Activated naive CD8-positive, alpha-beta T cell treated with anti-CD3 and anti-CD28 coated beads for 36 hours (primary cell): ENCODE data around the gene SMARCC1. TPM values are rescaled to one million over a fixed set of nuclear protein-coding genes. Genes with fewer than 3 reads are reported as not detected.

Source experiments
- DNase-seq: peaks from one replicate; pipeline ENCODE4 v3.0.0; 2021
- H3K27ac Mint-ChIP-seq: one replicate; pipeline ENCODE4 v1.8.0; 2022; ENCODE audit warnings: mild to moderate bottlenecking, moderate library complexity, mixed read lengths
- H3K27me3 Mint-ChIP-seq: one replicate; pipeline ENCODE4 v1.8.0; 2022; ENCODE audit warnings: mild to moderate bottlenecking, mixed read lengths
- H3K36me3 Mint-ChIP-seq: one replicate; pipeline ENCODE4 v1.8.0; 2021; ENCODE audit warnings: mild to moderate bottlenecking, mixed read lengths
- H3K4me1 Mint-ChIP-seq: one replicate; pipeline ENCODE4 v1.8.0; 2021; ENCODE audit warnings: mixed read lengths
- H3K4me3 Mint-ChIP-seq: one replicate; pipeline ENCODE4 v1.8.0; 2022; ENCODE audit warnings: mild to moderate bottlenecking, moderate library complexity, mixed read lengths
- H3K9me3 Mint-ChIP-seq: one replicate; pipeline ENCODE4 v1.8.0; 2022; ENCODE audit warnings: mixed read lengths
- total RNA-seq, 2 experiments: library from RNA; stranded (reverse); gene quantifications; one replicate each; pipeline ENCODE4 v1.2.3, GENCODE V29; 2021

The SMARCC1 gene
- total RNA-seq, 2 experiments from 2014 or later = 115 to 117 TPM

DNA sequence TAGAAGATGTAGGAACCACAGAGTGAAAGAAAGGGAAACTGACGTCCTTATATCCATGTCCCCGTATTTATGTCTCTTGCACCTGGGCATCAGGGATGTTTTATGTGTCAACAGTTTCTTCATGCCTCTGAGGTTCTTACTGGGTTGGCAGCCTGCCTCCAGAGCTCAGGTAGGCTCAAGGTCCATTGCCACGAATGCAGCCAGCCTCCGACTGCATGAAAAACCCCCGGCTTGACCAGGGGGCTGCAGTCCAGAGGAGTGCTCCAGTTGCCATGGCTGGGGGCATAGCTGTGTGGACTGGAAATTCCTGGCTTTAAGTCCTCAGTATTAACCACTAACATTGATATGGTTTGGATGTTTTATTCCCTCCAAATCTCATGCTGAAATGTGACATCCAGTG is 200.3 kb downstream of the SMARCC1 start:
- no peak overlapping the region for H3K4me3 Mint-ChIP-seq
- H3K36me3 Mint-ChIP-seq = peaks cover 9% of the 10 kb centered on the region
- no peak overlapping the region for H3K27ac Mint-ChIP-seq
- DNase-seq = no peak
- H3K9me3 Mint-ChIP-seq = no peaks in the 10 kb centered on the region
- peaks cover 27% of the 10 kb centered on the region for H3K27me3 Mint-ChIP-seq
- no peaks in the 10 kb centered on the region for H3K4me1 Mint-ChIP-seq

DNA sequence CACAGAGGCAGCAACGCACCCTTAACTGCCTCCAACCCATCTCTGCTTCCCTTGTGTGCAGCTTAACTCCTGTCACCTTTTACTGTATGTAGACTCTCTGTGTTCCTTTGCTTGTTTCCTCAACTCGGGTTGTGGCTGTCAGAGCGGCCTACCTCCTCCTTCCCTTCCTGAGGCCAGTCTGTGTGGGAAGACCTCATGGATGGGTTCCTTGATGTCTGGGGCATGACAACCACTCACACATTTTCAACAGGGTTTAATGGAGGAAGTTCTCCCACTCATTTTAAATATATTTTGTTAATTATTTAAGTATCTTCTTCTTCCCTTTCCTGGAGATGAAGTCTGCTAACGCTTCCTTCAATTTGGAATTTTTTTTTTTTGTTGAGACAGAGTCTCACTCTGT is 201.2 kb downstream of the SMARCC1 start:
- no peak overlapping the region for H3K27ac Mint-ChIP-seq
- H3K4me3 Mint-ChIP-seq = no peak overlapping the region
- no peak for DNase-seq
- H3K4me1 Mint-ChIP-seq = no peaks in the 10 kb centered on the region
- peaks cover 4% of the 10 kb centered on the region for H3K36me3 Mint-ChIP-seq
- no peaks in the 10 kb centered on the region for H3K9me3 Mint-ChIP-seq
- peaks cover 31% of the 10 kb centered on the region for H3K27me3 Mint-ChIP-seq

GRCh38 chr3:47579875-47580274 is 201.8 kb downstream of the SMARCC1 start:
- peaks cover 35% of the 10 kb centered on the region for H3K27me3 Mint-ChIP-seq
- H3K4me3 Mint-ChIP-seq = no peak overlapping the region
- no peaks in the 10 kb centered on the region for H3K4me1 Mint-ChIP-seq
- H3K27ac Mint-ChIP-seq = no peak overlapping the region
- H3K36me3 Mint-ChIP-seq = no peaks in the 10 kb centered on the region
- H3K9me3 Mint-ChIP-seq = no peaks in the 10 kb centered on the region
- DNase-seq = no peak

- Mint-ChIP-seq H3K4me1 (no peaks in the 10 kb centered on the region), H3K9me3 (no peaks in the 10 kb centered on the region), H3K27me3 (peaks cover 39% of the 10 kb centered on the region), H3K4me3 (peak within 1 kb of the TSS; percentile 59), H3K27ac (no peak within 1 kb of the TSS), H3K36me3 (no peaks in the 10 kb centered on the region)
- DNase-seq = peak; percentile 39
Measured at GRCh38 chr3:47578691-47579632, 202.7 kb downstream of the SMARCC1 start, which contains the start of gene CSPG5. Gene CSPG5 (minus strand): TSS chr3:47578865. CDS start chr3:47578693, 172 bp downstream.

DNA sequence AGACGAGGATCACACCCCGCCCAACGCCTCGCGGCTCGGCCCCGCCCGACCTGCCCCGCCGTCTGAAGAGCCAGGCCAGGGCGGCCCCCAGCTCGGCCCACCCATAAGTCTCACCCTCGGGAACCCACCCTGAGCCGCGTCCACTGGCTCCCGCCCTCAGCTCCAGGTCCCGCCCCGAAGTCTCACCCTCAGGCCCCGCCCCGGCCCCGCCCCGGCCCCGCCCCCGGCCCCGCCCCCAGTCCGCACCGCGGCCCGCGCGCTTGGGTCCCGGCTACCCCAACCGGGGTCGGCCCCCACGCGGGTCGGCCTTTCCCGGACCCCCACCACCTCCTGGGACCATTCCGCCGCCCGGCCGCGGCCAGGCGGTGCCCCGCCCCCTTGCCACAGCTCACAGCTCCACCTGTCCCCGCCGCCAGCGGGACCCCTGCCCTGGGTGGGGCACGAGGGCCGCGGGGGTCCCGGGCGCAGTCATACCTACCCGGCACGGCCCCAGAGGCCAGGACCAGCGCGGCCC is 203.5 kb downstream of the SMARCC1 start:
- Mint-ChIP-seq H3K4me1 (no peaks in the 10 kb centered on the region), H3K27me3 (peaks cover 42% of the 10 kb centered on the region), H3K27ac (no peak overlapping the region), H3K4me3 (peak overlapping the region; percentile 59), H3K9me3 (no peaks in the 10 kb centered on the region), H3K36me3 (no peaks in the 10 kb centered on the region)
- DNase-seq = peak; percentile 46

DNA sequence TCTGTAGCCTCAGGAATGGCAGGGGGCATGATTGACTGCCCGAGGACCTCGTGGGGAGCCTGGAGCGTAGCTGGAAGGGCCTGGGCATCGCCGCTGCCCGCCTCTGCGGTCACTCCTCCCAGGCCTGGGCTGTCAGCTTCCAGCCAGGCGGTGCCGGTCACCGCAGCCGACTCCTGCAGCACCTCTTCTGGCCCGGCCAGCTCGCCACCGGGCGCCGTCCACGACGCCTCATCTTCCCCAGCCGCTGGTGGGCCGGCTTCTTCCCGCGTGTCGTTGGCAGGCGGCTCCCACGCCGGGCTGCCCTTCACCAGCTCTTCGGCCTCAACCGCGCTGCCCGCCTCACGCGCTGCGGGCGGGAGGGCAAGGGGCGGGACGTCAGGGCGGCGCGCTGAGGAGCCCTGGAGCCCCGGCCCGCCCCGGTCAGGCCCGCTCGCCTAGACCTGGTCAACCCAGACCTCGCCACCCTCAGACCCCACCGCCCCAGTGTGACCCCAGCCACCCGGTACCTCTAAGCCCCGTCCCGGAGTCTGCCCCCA is 204.0 kb downstream of the SMARCC1 start:
- Mint-ChIP-seq H3K4me1 (no peaks in the 10 kb centered on the region), H3K27ac (no peak overlapping the region), H3K36me3 (no peaks in the 10 kb centered on the region), H3K9me3 (no peaks in the 10 kb centered on the region), H3K27me3 (peaks cover 46% of the 10 kb centered on the region), H3K4me3 (peak overlapping the region; percentile 59)
- DNase-seq = no peak

- no peaks in the 10 kb centered on the region for H3K4me1 Mint-ChIP-seq
- H3K4me3 Mint-ChIP-seq = no peak overlapping the region
- no peaks in the 10 kb centered on the region for H3K36me3 Mint-ChIP-seq
- H3K27ac Mint-ChIP-seq = no peak overlapping the region
- H3K9me3 Mint-ChIP-seq = no peaks in the 10 kb centered on the region
- peaks cover 28% of the 10 kb centered on the region for H3K27me3 Mint-ChIP-seq
- DNase-seq = no peak
Measured at GRCh38 chr3:47573190-47574172, 208.2 kb downstream of the SMARCC1 start.

DNA sequence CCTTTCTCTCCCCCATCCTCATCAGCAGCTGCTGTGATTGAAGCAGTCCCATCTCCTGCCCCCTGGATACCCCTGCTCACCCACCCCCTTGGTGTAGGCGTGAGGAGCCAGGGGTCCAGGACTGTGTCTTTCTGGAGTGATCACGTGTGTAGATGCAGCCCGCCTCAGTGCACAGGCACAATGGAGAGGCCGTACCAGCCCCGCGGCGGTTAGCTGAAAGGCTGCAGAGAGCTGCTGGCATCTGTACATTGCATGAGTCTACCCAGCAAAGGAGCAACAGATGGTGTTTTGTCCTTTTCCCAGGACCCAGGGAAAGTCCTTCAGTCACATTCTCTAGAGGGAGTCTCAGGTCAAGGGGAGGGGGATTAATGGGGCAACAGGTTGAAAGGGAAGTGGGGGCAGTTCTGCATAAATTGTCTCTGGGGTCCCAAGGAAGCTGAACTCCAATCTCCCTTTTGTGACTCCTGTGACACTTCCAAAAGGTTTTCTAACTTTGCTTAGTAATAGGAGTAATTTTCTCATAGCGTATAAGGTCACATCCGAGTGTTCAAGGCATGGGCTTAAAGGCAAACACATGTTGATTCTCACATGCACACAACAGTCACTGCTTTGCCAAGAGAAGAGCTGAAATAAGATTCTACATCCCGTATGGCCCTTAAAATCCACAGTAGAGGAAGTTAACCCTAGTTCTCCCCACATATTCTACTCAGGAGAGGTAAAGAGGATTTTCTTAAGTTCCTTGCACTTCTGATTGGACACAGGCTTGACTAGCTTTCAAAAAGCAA is 210.1 kb downstream of the SMARCC1 start:
- H3K9me3 Mint-ChIP-seq = no peaks in the 10 kb centered on the region
- H3K4me3 Mint-ChIP-seq = no peak overlapping the region
- no peak for DNase-seq
- no peaks in the 10 kb centered on the region for H3K36me3 Mint-ChIP-seq
- no peak overlapping the region for H3K27ac Mint-ChIP-seq
- peaks cover 20% of the 10 kb centered on the region for H3K27me3 Mint-ChIP-seq
- no peaks in the 10 kb centered on the region for H3K4me1 Mint-ChIP-seq

DNA sequence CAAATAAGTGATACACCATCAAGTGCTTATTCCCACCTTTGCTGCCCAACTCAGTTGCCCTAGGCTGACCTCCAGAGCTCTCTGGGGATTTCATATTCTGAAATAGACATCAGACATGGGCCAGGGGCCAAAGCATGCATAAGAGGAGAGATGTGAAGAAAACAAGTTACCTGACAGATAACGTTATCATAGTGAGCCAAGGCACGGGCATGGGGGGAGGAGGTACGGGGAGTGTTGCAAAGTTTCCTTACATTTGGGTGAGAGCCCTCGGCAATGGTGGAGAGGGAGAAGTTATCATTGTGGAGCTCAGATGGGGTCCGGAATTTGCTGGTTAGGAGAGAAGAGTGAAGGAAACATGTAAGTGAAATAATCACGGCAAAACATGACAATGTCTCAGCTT is 212.8 kb downstream of the SMARCC1 start:
- no peak for DNase-seq
- Mint-ChIP-seq H3K27me3 (peaks cover 6% of the 10 kb centered on the region), H3K36me3 (no peaks in the 10 kb centered on the region), H3K27ac (no peak overlapping the region), H3K9me3 (no peaks in the 10 kb centered on the region), H3K4me3 (no peak overlapping the region), H3K4me1 (no peaks in the 10 kb centered on the region)

- DNase-seq = no peak
- H3K4me3 Mint-ChIP-seq = no peak overlapping the region
- H3K27me3 Mint-ChIP-seq = no peaks in the 10 kb centered on the region
- no peaks in the 10 kb centered on the region for H3K36me3 Mint-ChIP-seq
- no peak overlapping the region for H3K27ac Mint-ChIP-seq
- H3K4me1 Mint-ChIP-seq = no peaks in the 10 kb centered on the region
- no peaks in the 10 kb centered on the region for H3K9me3 Mint-ChIP-seq
Measured at GRCh38 chr3:47567149-47567548, 214.5 kb downstream of the SMARCC1 start.

- H3K9me3 Mint-ChIP-seq = no peaks in the 10 kb centered on the region
- no peaks in the 10 kb centered on the region for H3K36me3 Mint-ChIP-seq
- no peaks in the 10 kb centered on the region for H3K4me1 Mint-ChIP-seq
- DNase-seq = no peak
- no peak overlapping the region for H3K4me3 Mint-ChIP-seq
- H3K27ac Mint-ChIP-seq = no peak overlapping the region
- H3K27me3 Mint-ChIP-seq = no peaks in the 10 kb centered on the region
Measured at GRCh38 chr3:47566667-47567066, 215.0 kb downstream of the SMARCC1 start.

DNA sequence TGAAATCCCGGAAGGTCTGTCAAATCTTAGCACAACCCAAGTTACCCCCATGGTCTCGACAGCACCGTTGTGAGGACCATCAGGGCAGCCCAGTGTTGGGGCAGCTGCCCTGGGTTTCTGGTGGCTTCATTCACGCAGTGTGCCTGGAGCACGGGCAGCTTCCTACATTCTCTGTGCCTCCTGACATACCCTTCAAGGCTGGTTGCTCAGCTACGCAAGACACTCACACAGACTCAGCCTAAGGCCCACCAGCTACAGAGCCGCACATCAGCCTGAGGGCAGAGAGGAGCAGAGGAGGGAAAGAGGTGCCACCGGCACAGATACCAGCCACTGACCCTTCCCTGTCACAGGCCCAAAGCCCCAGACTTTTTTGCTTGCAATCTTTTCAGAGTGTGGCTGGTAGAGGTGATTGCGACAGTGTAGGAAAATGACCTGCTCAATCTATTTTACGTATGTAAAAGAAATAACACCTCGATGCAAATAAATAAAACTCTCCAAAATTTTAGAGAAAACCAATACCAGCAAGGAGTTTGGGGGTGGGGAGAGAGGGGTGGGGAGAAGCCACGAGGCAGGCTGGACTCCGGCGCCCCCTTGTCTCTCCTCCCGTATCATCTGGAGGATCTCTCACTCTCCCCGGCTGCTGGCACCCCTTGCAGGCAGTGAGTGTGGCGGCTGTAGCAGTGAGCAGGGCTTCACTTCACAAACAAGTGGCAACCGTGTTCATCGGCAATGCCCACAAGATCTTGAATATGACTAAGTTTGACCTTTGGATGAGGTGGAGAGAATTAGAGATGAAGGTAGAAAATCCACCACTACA is 215.8 kb downstream of the SMARCC1 start:
- no peak for DNase-seq
- Mint-ChIP-seq H3K36me3 (no peaks in the 10 kb centered on the region), H3K27me3 (no peaks in the 10 kb centered on the region), H3K27ac (no peak overlapping the region), H3K4me1 (no peaks in the 10 kb centered on the region), H3K9me3 (no peaks in the 10 kb centered on the region), H3K4me3 (no peak overlapping the region)

DNA sequence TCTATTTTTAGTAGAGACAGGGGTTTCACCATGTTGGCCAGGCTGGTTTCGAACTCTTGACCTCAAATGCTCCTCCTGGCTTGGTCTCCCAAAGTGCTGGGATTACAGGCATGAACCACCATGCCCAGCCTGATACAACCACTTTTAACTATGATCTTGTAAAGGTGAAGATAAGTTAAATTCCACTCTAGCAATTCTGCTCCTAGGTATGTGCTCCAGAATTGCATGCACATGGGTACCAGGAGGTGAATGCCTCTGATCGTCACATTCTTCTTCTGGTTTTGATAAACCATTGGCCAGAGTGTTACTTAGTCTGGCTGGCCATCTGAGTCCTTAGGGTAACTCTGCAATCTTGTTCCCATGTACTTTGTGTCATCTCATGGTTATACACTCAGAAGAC is 225.3 kb downstream of the SMARCC1 start:
- no peak for DNase-seq
- no peaks in the 10 kb centered on the region for H3K36me3 Mint-ChIP-seq
- no peak overlapping the region for H3K4me3 Mint-ChIP-seq
- no peaks in the 10 kb centered on the region for H3K4me1 Mint-ChIP-seq
- H3K27ac Mint-ChIP-seq = no peak overlapping the region
- H3K27me3 Mint-ChIP-seq = no peaks in the 10 kb centered on the region
- no peaks in the 10 kb centered on the region for H3K9me3 Mint-ChIP-seq
